ENCODE results near the gene ADK.
"Not testable (repeated sequence)": the region's sequence is repeated elsewhere in the genome, so short reads cannot be mapped to it uniquely, and the experiment has no call there.

The ADK gene

GRCh38 chr10:74213571-74214162 lies 62.6 kb downstream of the ADK start:
- H3K27me3 ChIP-seq (ENCODE audit: insufficient read depth, low read depth): no peaks in the 10 kb centered on the region
- no peak overlapping the region for H3K9ac ChIP-seq
- H4K20me1 ChIP-seq (ENCODE audit: insufficient read depth): 0 out of 2 replicates have a peak, but pooled peaks cover 3% of the 10 kb centered on the region
- no peak overlapping the region for H3K4me3 ChIP-seq (IDR thresholded peaks at IDR 0.05; ENCODE audit: insufficient read depth, low read depth, low read length)
- H3K4me1 ChIP-seq (ENCODE audit: low read depth, poor library complexity, severe bottlenecking): peaks cover 8% of the 10 kb centered on the region
- peak; percentile 69 for TF ChIP-seq CTCF (conservative IDR thresholded peaks at IDR 0.05; ENCODE audit: low read depth, low read length)
- H2AFZ ChIP-seq (ENCODE audit: low read depth): no peak overlapping the region
- H3K27ac ChIP-seq: no peak overlapping the region
- no peak overlapping the region for H3K4me2 ChIP-seq
- H3K36me3 ChIP-seq (ENCODE audit: insufficient read depth): no peaks in the 10 kb centered on the region
- no peaks in the 10 kb centered on the region; the same call in 1 of the 2 replicates for H3K79me2 ChIP-seq (ENCODE audit: insufficient read depth, low read depth)

DNA sequence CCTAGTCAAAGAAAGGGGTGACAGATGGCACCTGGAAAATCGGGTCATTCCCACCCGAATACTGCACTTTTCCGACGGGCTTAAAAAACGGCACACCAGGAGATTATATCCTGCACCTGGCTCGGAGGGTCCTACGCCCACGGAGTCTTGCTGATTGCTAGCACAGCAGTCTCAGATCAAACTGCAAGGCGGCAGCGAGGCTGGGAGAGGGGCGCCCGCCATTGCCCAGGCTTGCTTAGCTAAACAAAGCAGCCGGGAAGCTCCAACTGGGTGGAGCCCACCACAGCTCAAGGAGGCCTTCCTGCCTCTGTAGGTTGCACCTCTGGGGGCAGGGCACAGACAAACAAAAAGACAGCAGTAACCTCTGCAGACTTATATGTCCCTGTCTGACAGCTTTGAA lies 66.1 kb downstream of the ADK start:
- not testable (repeated sequence) for H3K79me2 ChIP-seq (ENCODE audit: insufficient read depth, low read depth); H3K27me3 ChIP-seq (ENCODE audit: insufficient read depth, low read depth); H3K4me2 ChIP-seq; H3K4me1 ChIP-seq (ENCODE audit: low read depth, poor library complexity, severe bottlenecking); H3K36me3 ChIP-seq (ENCODE audit: insufficient read depth); H2AFZ ChIP-seq (ENCODE audit: low read depth); H3K27ac ChIP-seq; H4K20me1 ChIP-seq (ENCODE audit: insufficient read depth); H3K9ac ChIP-seq; H3K4me3 ChIP-seq (IDR thresholded peaks at IDR 0.05; ENCODE audit: insufficient read depth, low read depth, low read length)

- H3K36me3 ChIP-seq (ENCODE audit: insufficient read depth); H3K4me1 ChIP-seq (ENCODE audit: low read depth, poor library complexity, severe bottlenecking); H2AFZ ChIP-seq (ENCODE audit: low read depth); H3K4me2 ChIP-seq; H3K79me2 ChIP-seq (ENCODE audit: insufficient read depth, low read depth); H3K27me3 ChIP-seq (ENCODE audit: insufficient read depth, low read depth); H3K9ac ChIP-seq; H4K20me1 ChIP-seq (ENCODE audit: insufficient read depth); H3K4me3 ChIP-seq (IDR thresholded peaks at IDR 0.05; ENCODE audit: insufficient read depth, low read depth, low read length); H3K27ac ChIP-seq: not testable (repeated sequence)
Measured at GRCh38 chr10:74222467-74222866, 71.4 kb downstream of the ADK start.

- Histone ChIP-seq H3K27ac (no peak overlapping the region), H3K36me3 (ENCODE audit: insufficient read depth) (no peaks in the 10 kb centered on the region)
Measured at GRCh38 chr10:74223755-74224529, 72.9 kb downstream of the ADK start.

More at GRCh38 chr10:74223755-74224529, 72.9 kb downstream of the ADK start:
- no peak overlapping the region for H3K9ac ChIP-seq
- no peak overlapping the region for H3K4me2 ChIP-seq
- no peaks in the 10 kb centered on the region for H3K79me2 ChIP-seq (ENCODE audit: insufficient read depth, low read depth)
- H3K4me3 ChIP-seq (IDR thresholded peaks at IDR 0.05; ENCODE audit: insufficient read depth, low read depth, low read length): no peak overlapping the region
- peaks cover 16% of the 10 kb centered on the region for H3K4me1 ChIP-seq (ENCODE audit: low read depth, poor library complexity, severe bottlenecking)
- no peak overlapping the region for H2AFZ ChIP-seq (ENCODE audit: low read depth)
- H3K27me3 ChIP-seq (ENCODE audit: insufficient read depth, low read depth): no peaks in the 10 kb centered on the region
- no peak for TF ChIP-seq CTCF (conservative IDR thresholded peaks at IDR 0.05; ENCODE audit: low read depth, low read length)
- no peaks in the 10 kb centered on the region for H4K20me1 ChIP-seq (ENCODE audit: insufficient read depth)
